ENCODE data around the gene KRTAP1-3.

- TF ChIP-seq POLR2A (IDR thresholded peaks at IDR 0.05) (no peak), CTCF (IDR thresholded peaks at IDR 0.05) (no peak)
Measured at GRCh38 chr17:41004397-41004796, 30.3 kb downstream of the KRTAP1-3 start.

Data from Peyer's patch (tissue), 4 donors.